CD4-positive, alpha-beta T cell treated with Interleukin-6 at 100 ng/mL for 8 hours (primary cell): Measurements from ENCODE around the gene UTS2B.

Experiments used
- DNase-seq: peaks from one replicate; pipeline ENCODE4 v3.0.0-alpha.2; 2020; ENCODE audit warnings: mixed read lengths, low spot score

UTS2B gene

DNA sequence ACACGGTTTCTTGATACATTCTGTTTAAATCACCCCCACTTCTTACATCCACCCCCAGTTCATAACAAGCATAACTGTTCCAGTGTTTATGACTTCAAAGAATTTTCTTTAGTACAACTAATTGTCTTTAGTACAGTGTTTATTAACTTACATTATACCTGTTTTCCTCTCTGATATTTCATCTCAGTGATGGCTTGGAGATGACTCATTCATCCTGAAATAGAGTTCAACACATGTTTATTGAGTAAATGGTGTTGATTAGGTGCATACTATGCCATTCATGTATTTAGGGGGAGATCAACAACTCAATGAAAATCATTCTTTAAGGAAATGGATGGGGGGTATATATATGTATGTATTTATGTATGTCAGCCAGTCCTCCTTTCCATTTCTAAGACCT is 21.7 kb upstream of the UTS2B start:
- DNase-seq, result no peak

DNA sequence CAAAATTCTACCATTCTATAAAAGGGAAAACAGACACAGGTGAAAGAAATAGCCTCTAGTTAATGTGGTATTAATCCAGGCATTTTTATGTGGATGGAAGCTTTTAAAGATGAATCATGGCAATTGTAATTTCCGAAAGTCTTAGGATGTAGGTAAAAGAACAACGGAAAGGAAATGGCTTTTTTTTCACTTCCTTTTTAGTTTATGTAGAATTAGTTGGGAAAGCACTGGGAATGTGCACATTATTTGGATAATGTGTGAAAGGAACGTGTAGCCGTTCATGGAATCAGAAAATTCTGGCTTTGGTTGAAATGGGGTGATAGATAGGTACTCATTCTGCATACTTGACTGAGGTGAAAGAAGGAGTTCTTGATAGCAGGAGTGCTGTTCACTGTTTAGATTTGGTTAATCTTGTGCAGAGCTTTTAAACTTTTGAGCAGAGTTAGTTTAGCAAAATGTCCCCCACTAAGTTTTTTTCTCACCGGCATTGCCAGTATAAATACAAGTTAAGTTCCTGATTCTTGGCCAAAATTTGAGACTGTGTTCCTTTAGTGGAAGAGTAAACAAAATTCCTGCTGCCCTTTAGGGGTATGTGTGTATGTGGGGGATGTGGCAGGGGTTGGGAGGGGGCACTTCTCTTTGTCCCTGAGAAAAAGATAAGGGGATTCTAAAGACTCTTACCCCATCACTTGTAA is 20.2 kb upstream of the UTS2B start:
- no peak for DNase-seq

DNA sequence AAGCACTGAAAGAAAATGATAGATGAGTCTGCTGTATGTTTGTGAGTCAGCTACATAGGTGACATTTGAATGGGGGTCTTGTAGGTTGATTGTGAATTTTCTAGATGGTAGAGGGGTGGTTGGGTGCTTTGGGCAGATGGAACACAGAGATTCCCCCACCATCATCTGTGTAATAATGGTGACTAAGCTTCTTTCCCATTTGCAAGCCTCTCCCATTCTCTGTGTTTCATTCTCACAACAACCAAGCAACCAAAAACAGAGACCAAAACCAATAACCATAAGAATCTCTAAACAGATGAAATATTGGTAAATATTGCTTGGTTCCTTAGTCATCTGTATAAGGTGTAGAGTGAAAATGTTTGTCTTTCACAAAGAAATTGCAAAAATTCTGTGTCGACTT is 17.8 kb upstream of the UTS2B start:
- DNase-seq, result no peak

DNA sequence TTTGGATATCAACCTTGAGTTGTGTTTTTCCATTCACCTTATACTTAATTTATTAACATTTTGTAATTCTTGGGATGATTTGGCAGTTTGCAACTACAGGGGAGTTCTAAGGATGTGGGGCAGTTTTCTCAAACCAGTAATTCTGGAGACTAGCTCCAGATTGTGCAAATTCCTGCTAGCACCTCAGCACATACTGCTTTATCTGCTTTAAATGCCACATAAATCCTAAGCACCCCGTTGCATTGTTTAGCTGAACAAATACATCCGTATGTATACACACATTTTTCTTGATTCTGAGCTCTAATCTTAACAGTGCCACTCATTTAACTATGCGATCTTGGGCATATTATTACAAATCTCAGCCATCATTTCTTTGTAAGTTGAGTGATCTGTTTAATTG is 16.9 kb upstream of the UTS2B start:
- DNase-seq, result no peak

DNA sequence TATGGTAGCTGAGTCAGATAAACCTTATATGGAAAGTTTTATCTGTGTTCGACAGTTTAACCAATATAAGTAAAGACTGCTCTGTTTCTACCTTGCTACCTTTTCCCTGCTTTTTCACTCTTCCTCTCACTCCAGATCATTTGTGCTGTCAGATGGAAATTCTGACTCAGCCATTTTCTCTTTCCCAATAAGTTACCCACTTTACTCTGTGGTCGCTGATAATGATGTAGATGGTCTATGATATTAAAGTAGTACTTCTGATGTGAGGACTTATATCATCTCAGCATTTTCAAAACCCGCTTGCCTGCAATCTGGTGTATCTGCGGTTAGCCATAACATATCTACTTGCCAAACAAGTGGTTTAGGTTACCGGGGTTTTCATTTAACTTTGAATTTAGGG is 15.0 kb upstream of the UTS2B start:
- DNase-seq, result no peak

DNA sequence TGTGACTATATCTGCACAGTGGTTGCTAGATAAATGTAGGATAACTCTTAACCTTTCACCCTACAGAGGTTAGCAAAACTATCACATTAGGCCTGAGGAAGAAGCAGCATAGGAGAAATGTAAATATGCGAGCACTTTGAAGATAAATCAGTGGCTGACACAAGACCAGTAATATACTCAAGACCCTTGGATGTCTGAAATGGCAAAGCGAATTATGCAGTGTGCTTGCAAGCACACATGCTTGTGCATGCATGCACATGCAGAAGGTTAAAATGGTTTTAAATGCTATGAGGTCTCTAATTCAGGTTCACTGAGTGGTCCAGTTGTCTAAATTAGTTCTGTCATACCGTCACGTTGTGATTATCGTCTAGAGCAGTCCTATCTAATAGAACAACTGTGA is 13.6 kb upstream of the UTS2B start:
- DNase-seq, result no peak

DNA sequence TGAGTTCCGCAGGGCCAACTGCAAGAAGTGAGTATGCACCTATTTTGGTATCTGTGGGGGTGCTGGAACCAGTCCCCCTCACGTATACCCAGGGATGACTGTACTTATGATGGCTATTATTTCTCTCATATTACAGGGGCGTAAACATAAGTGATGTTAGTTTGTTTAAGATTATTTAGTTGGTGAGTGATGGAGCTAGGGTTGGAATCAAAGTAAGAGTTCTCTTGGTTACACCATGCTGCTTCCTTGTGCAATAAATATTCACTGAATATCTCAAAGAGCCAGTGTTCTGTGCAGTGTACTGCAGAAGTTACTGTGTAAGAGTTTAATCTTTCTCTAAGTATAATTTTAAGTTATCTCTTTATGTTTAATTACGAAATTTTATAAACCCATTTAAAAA is 12.8 kb upstream of the UTS2B start:
- DNase-seq, result no peak

DNA sequence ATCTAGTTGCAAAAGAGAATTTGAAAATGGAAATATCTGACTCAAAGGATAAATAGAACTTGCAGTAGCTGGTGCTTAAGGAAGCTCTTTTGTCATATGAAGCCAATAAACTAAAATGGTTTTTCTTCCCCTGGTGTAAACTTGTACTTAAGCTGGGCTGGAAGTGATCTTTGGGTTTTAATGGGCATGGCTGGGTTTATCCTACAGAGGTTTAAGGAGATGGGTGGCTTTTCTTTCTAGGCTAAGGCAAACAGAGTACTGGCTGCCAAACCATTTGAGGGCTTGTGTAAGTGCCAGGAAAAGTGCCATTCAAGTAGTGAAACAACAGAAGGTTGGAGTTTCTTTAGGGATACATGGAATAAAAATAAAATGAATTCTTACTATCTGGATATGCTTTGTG is 12.1 kb upstream of the UTS2B start:
- no peak for DNase-seq

DNA sequence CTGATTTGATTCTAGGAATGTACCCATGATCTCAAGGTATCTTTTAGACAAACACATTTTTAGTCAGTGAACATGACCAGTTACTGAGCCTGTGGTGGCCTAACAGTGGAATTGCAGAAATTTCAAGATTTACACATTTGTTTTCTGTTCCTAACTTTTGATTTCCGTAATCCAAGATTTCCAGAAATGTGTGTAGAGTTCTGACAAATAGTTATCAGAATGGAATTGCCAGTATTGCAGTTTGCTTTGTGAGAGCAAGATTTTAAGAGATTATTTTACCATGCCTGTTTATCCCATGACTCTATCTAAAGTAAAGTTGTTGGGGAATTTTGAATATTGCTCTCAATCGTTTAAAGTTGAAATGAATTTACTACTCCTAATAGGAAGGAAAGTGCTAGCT is 11.7 kb upstream of the UTS2B start:
- no peak for DNase-seq

DNA sequence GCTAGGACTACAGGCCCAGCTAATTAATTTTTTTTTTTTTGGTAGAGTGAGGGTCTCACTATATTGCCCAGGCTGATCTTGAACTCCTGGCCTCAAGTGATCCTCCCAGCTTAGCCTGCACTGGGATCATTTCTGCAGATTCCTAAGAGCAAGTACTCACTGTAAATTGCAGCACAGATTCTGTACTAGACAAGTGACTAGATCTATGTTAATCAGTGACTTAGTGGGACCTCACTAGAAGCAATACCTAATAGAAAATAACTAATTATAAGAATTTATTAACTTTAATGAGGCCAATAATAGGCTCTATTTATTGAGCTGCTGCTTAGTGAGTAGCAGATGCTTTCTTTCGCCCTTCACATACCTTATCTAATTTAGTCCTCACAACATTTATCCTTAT is 10.6 kb upstream of the UTS2B start:
- DNase-seq, result no peak

DNA sequence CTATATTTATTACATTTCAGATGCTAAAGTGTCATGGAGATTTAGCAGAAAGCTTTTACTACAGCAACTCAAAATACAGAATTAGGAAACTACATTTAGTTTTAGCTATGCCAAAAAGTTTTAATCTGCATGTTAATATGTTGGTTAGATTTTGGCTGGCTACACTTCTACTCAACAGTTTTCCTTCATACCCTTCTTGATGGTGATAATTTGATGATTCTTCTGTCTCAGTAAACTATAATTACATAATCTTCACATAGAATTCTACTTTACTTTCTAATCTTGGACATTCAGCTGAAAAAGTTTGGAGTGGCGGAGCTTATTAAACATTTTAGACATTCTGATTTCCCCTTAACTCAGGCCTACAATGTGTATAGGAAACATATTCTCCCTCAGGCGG is 10.0 kb upstream of the UTS2B start:
- DNase-seq, result no peak

DNA sequence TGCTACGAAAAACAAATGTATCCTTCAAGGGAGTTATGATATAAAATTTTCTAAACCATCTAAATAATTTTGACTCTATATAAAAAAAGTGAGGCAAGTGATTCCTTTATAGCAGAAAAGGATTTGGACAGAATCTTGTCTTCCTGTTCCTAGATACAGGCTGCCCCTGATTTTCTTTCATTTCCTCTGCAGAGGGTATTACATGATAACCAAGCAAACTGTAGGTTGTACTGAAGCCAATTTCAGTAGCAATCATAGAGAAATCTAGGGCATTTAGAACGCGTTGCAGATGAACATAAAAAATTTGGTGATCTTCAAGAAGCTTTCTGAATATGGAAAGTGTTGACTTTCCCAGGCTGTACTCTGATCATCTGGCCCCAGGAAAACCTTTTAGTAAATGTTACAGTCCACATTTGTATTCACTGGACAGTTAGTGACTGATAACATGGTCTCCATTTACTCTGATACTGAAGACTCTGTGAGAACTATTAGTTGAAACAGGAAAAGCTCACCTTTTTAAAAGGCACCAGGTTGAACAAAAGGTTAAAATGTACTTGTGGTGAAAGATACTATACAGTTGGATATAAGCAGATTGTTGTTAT is 9.1 kb upstream of the UTS2B start:
- DNase-seq, result no peak

DNA sequence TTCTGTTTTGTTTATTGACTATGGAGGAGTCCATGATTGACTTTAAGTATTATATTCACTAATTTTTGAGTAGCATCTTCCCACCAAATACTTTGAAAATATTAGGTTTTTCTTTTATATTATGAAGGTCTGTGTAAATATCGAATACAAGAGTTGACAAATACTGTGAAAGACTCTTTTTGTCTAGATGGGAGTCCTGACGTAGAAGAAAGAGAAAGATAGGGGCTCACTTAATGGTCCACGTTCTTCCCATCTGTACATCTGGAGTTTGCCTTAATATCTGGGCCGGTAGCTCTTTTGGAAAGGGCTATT is 7.8 kb upstream of the UTS2B start:
- no peak for DNase-seq

DNA sequence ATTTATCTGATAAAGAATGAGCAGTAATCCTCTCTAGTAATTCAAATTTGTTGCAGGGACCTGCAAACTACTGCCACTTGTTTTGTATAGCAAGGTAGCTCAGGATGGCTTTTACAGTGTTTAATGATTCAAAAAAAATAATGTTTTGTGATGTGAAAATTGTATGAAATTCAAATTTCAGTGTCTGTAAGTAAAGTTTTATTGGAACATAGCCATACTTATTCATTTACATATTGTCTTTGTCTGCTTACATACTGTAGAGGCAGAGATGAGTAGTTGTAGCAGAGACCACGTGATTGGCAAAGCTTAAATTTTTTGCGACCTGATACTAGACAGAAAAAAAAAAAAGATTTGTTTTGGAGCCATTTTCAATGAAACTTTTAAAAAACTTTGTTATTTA is 6.5 kb upstream of the UTS2B start:
- no peak for DNase-seq

DNA sequence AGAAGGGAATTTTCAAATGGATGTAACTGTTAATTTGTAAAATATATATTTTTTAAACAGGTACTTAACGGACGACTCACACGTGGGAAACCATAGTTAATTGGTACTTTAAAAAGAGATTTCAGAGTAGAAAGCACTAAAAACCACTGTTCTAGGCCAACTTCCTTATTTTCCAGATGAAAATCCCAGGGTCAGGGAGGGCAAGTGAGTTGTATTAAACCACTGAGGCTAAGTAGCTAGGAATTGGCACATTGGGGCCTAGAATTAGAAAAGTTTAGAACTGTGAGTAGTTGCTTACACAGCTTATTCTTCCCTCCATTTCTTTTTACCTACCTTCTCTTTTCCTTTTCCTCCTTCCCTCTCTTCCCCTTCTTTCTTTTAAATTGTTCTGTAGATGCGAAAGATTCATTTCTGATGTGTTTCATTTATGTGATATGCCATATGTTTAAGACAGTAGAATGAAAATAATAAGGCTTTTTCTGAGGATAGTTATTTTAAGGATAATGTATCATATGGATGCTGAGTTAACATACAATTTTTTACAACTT is 4.1 kb upstream of the UTS2B start:
- DNase-seq, result no peak

DNA sequence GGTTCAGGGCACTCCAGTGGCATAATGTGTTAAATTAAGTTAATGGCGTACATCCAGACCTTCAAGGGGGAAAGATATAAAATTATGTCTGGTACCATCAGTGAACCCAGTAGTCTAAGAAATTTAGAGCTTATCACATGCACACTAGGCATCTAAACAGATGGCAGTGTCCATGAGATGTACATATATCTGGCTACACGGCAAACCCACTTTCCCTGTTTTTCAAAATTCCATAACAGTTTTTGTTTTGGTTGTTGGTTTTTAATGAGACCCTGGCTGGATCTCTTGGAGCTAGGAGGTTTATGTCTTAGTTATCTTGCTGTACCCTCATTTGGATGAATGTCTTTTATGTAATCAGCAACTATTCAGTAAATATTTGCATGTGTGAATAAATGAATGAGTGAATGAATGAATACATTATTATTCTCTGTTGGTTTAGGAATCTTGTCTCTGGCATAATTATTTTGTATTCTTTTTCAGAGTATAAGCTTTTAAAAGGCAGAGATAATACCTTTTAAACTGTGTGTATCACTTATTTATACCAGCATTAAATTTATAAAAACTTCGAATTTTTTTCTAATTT is 3.1 kb upstream of the UTS2B start:
- DNase-seq, result no peak

DNA sequence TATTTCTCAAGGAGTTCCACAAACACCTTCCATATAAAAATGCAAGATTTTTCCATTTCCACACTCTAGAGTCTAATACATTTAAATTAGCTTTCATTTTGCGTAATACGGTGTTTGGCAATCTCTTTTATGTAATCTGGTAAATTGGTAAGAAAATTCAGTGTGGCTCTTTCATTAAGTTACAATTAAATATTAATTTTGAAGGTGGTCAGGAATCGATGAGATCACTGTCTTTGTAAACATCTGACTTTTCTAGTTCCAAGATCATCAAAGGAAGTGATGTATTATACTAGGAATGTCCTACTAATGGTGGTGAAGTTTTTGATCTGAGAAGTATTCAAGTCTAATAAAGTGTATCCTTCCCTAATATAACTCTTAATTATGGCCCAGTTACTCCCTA is 1.1 kb upstream of the UTS2B start:
- no peak for DNase-seq

DNA sequence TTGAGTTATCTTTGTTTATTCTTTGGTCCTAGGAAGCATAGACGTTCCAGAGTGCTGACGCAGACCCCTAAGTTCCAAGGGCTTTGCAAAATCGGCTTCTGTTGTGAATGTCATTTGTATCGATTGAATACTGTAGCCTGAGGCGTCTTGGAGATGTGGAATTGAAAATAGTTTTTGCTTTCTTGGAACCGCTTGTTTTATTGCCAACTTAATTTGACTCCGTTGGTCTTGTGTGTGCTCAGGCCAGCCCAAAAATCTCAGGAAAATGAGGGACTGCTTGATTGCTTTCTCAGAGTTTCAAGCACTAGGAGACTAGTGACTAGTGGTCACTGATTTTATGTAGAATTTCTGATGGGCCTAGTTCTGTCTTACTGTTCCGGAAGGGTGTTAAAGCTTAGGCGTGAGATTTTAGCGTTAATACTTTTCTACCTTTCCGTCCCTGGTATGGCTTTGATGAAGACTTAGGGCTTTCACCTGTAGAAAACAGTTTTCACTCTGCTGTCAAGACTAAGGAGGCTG is 263 bp upstream of the UTS2B start:
- DNase-seq, result no peak

DNA sequence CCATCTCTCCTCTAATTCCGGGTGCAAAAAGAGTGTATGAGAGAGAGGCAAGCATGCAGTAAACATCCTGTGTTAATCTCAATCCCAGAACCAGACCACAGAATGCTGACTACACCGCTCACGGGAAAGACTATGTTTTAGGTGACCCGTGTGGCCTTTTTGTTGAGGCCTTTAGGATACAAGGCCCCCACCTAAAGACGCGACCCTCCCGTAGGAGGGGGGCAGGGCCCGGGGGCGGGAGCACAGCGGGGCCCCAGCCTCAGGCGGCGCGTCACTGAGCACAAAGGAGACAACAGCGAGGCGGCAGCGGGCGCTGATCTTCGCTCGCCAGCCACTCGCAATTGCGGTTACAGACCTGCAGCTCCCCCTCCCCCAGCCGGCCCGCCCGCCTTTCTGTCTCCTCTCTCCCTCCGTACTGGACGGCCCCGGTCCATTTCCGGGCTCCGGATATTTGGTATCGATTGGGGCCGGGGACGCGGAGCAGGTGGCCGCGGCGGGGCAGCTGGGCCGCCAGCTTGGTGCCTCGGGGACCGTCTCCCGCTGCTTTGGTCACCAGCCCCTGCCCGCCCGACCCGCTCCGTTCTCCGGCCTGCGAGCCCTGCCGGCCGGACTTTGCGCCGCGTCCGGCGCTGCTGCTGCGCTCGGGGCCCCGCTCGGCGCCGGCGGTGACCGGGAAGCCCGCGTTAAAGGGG is 1.2 kb downstream of the UTS2B start, which contains the start of gene CCDC50:
TSS of gene CCDC50 (plus strand) at position 433 of the 692 bp plus-strand sequence. CDS start 281 bp downstream, outside the sequence.
- DNase-seq, result peak; percentile 33

DNA sequence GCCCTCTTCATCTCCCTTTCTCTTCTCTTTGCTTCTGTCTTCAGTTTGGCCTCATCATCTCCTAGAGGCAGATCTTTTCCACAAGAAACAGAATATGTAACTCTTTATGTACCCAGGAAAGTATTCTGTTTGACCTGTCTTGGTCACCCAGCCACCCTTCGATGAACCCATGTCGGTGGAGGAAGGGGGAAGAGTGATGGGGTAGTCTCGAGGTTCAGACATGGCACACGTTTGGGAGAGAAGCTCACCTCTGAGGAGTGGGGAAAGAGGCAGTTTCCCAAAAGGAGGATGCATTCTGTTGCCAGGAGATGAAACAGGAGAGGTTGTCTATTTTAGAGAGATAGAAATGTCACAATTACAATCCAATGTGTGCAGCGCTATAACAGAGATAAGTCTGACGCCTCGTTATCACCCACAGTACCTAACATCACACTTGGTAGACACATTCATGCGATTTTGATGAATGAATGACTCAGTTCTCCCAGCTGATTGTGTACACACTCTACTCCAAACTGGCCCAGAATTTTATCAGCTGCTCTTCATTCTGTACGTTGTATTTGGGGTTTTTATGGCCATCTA is 1.9 kb downstream of the UTS2B start:
- no peak for DNase-seq

DNA sequence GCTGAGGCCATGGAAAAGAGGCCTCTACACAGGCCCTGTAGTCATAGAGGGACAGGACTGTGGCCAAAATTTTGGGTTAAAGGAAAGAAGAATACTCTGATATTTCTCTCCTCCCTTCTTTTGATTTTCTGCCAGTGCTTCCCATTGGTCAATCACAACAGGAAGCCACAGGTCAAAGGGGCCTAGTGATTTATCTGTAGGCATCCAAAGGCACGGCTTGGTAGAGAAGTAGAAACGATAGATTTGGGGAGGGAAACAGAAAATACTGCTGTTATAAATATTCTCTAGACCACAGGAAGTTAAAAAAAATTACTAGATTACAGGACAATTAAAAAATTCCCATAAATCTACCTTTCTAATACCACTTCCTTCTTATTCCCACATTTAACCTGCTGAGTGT is 2.8 kb downstream of the UTS2B start:
- no peak for DNase-seq

DNA sequence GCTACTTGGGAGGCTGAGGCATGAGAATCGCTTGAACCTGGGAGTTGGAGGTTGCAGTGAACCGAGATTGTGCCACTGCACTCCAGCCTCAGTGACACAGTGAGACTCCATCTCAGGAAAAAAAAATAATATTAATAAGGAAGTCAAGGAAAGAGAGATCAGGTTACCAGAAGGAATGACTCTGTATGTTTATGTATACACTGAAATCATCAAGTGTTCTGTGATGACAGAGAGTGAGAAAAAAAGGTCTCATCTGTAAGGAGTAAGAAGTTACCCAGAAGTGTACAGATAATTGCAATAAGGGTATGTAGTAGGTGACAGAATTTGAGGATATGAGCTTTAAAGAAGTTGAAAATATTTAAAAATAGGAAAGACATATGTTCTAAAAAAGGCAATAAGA is 5.4 kb downstream of the UTS2B start:
- DNase-seq, result no peak
